WTC11 (cell line): ENCODE results near the gene ERC2. TPM values are rescaled to one million over a fixed set of nuclear protein-coding genes. Genes with fewer than 3 reads are reported as not detected.

ENCODE experiments used
- ATAC-seq: fragments of 200-7000 bp; cut with Tn5 transposase; 2 replicates; pipeline ENCODE4 v1.10.0; 2021; ENCODE audit warnings: mild to moderate bottlenecking, moderate library complexity
- CTCF ChIA-PET: fragments of 300-600 bp; sonication (Branson Sonifier 250); formaldehyde crosslinking; loops from one replicate; lab custom pipeline; 2021; ENCODE audit warnings: antibody characterized with exemption; lab: Charles Lee
- POLR2A ChIA-PET: fragments of 350-600 bp; sonication (Branson Sonifier 250); formaldehyde crosslinking; loops from one replicate; lab custom pipeline; 2021; ENCODE audit warnings: antibody characterized with exemption; lab: Charles Lee
- DNase-seq: peaks from one replicate; pipeline ENCODE4 v3.0.0; 2021; ENCODE audit warnings: low spot score
- H3K27ac Mint-ChIP-seq: 2 replicates; pipeline ENCODE4 v1.8.0; 2021; ENCODE audit warnings: mixed read lengths
- H3K27me3 Mint-ChIP-seq: 2 replicates; pipeline ENCODE4 v1.8.0; 2021; ENCODE audit warnings: low read depth, mild to moderate bottlenecking, moderate library complexity, mixed read lengths
- H3K36me3 Mint-ChIP-seq: 2 replicates; pipeline ENCODE4 v1.8.0; 2021; ENCODE audit warnings: mixed read lengths
- H3K4me1 Mint-ChIP-seq: 2 replicates; pipeline ENCODE4 v1.8.0; 2022; ENCODE audit warnings: mixed read lengths
- H3K4me3 Mint-ChIP-seq: 2 replicates; pipeline ENCODE4 v1.8.0; 2021; ENCODE audit warnings: mild to moderate bottlenecking, moderate library complexity, mixed read lengths
- H3K9me3 Mint-ChIP-seq: 2 replicates; pipeline ENCODE4 v1.8.0; 2021; ENCODE audit warnings: mixed read lengths
- AFF4 ChIP-seq: sonication (generic); formaldehyde crosslinking; IDR thresholded peaks from 2 replicates; pipeline ENCODE4 v1.8.1; 2023; ENCODE audit warnings: mild to moderate bottlenecking, missing genetic modification reagents, borderline replicate concordance
- ARID4B ChIP-seq: sonication (generic); formaldehyde crosslinking; IDR thresholded peaks from 2 replicates; pipeline ENCODE4 v1.8.0; 2023; ENCODE audit warnings: missing genetic modification reagents, mild to moderate bottlenecking, borderline replicate concordance
- ATF3 ChIP-seq: sonication (generic); formaldehyde crosslinking; conservative IDR thresholded peaks from 2 replicates; pipeline ENCODE4 v1.8.1; 2022; ENCODE audit warnings: mild to moderate bottlenecking, missing genetic modification reagents
- CBFB ChIP-seq: sonication (generic); formaldehyde crosslinking; IDR thresholded peaks from 2 replicates; pipeline ENCODE4 v1.8.1; 2022; ENCODE audit warnings: mild to moderate bottlenecking, low read depth, missing genetic modification reagents
- ELF4 ChIP-seq: sonication (generic); formaldehyde crosslinking; IDR thresholded peaks from 2 replicates; pipeline ENCODE4 v1.8.1; 2022; ENCODE audit warnings: low read depth, mild to moderate bottlenecking, moderate library complexity, missing genetic modification reagents
- ETV6 ChIP-seq: sonication (generic); formaldehyde crosslinking; IDR thresholded peaks from 2 replicates; pipeline ENCODE4 v1.8.1; 2022; ENCODE audit warnings: mild to moderate bottlenecking, missing genetic modification reagents
- IRF1 ChIP-seq: sonication (generic); formaldehyde crosslinking; IDR thresholded peaks from 2 replicates; pipeline ENCODE4 v1.8.0; 2023; ENCODE audit warnings: missing genetic modification reagents
- MXD4 ChIP-seq: fragments of 250-450 bp; sonication (Bioruptor Pico); IDR thresholded peaks from 2 replicates; pipeline ENCODE4 v1.8.0; 2021; ENCODE audit warnings: mild to moderate bottlenecking, moderate library complexity, borderline replicate concordance
- NFATC4 ChIP-seq: fragments of 250-450 bp; sonication (Bioruptor Pico); IDR thresholded peaks from 2 replicates; pipeline ENCODE4 v1.9.0; 2021; ENCODE audit warnings: mild to moderate bottlenecking
- NR1H2 ChIP-seq: sonication (generic); formaldehyde crosslinking; IDR thresholded peaks from 2 replicates; pipeline ENCODE4 v1.9.0; 2021; ENCODE audit warnings: mild to moderate bottlenecking, moderate library complexity, missing genetic modification reagents
- SMAD3 ChIP-seq: sonication (generic); formaldehyde crosslinking; IDR thresholded peaks from 2 replicates; pipeline ENCODE4 v1.8.0; 2022; ENCODE audit warnings: missing genetic modification reagents, mild to moderate bottlenecking, borderline replicate concordance
- SOX15 ChIP-seq: fragments of 250-450 bp; sonication (Bioruptor Pico); IDR thresholded peaks from 2 replicates; pipeline ENCODE4 v1.9.0; 2021; ENCODE audit warnings: mild to moderate bottlenecking
- TP53 ChIP-seq: sonication (generic); formaldehyde crosslinking; IDR thresholded peaks from 2 replicates; pipeline ENCODE4 v1.8.1; 2023; ENCODE audit warnings: mild to moderate bottlenecking, missing genetic modification reagents
- USF1 ChIP-seq: sonication (generic); formaldehyde crosslinking; IDR thresholded peaks from 2 replicates; pipeline ENCODE4 v1.8.0; 2022; ENCODE audit warnings: mild to moderate bottlenecking, missing genetic modification reagents
- ZMAT4 ChIP-seq: fragments of 250-450 bp; sonication (Bioruptor Pico); IDR thresholded peaks from 2 replicates; pipeline ENCODE4 v1.9.0; 2021; ENCODE audit warnings: mild to moderate bottlenecking
- ZNF281 ChIP-seq: sonication (generic); formaldehyde crosslinking; IDR thresholded peaks from 2 replicates; pipeline ENCODE4 v1.8.0; 2023; ENCODE audit warnings: mild to moderate bottlenecking, missing genetic modification reagents
- ZNF317 ChIP-seq: sonication (generic); formaldehyde crosslinking; IDR thresholded peaks from 2 replicates; pipeline ENCODE4 v1.8.1; 2023; ENCODE audit warnings: low read depth, mild to moderate bottlenecking, moderate library complexity, missing genetic modification reagents, borderline replicate concordance
- ZNF671 ChIP-seq: fragments of 250-450 bp; sonication (Bioruptor Pico); IDR thresholded peaks from 2 replicates; pipeline ENCODE4 v1.8.0; 2021; ENCODE audit warnings: mild to moderate bottlenecking
- total RNA-seq: library from RNA; stranded (reverse); gene quantifications from 3 replicates; pipeline ENCODE4 v1.2.3, GENCODE V29; 2021

The ERC2 gene
- total RNA-seq, 1 experiment from 2014 or later: 23.5 TPM

GRCh38 chr3:55774856-55775255 lies 693.4 kb downstream of the ERC2 start:
- Mint-ChIP-seq H3K9me3 (no peaks in the 10 kb centered on the region), H3K4me1 (peaks cover 9% of the 10 kb centered on the region), H3K4me3 (no peak overlapping the region), H3K36me3 (no peaks in the 10 kb centered on the region), H3K27ac (no peak overlapping the region), H3K27me3 (no peaks in the 10 kb centered on the region)
- CTCF ChIA-PET: no interaction called here
- ATAC-seq (no peak), DNase-seq (no peak)
- POLR2A ChIA-PET: no interaction called here
- no peak for TF ChIP-seq TP53 (CRISPR knock-in tag)
- no peak for TF ChIP-seq ARID4B
- no peak for TF ChIP-seq ETV6 (CRISPR knock-in tag)
- TF ChIP-seq ZNF671 (CRISPR knock-in tag): no peak
- TF ChIP-seq AFF4: no peak
- TF ChIP-seq USF1 (CRISPR knock-in tag): no peak
- TF ChIP-seq ZMAT4: no peak

- Mint-ChIP-seq H3K27ac (no peak overlapping the region), H3K4me1 (peaks cover 9% of the 10 kb centered on the region), H3K4me3 (no peak overlapping the region), H3K27me3 (no peaks in the 10 kb centered on the region), H3K9me3 (no peaks in the 10 kb centered on the region), H3K36me3 (no peaks in the 10 kb centered on the region)
- no peak for DNase-seq
- ATAC-seq: no peak
- POLR2A ChIA-PET: no interaction called here
- CTCF ChIA-PET: no interaction called here
- TF ChIP-seq NFATC4 (CRISPR knock-in tag) (no peak), ATF3 (no peak), NR1H2 (CRISPR knock-in tag) (no peak), ELF4 (no peak), MXD4 (CRISPR knock-in tag) (no peak), ARID4B (no peak), SOX15 (CRISPR knock-in tag) (no peak), ZNF281 (CRISPR knock-in tag) (no peak), IRF1 (CRISPR knock-in tag) (no peak), ZNF317 (CRISPR knock-in tag) (no peak), SMAD3 (CRISPR knock-in tag) (no peak), CBFB (no peak)
These were observed 696.8 kb downstream of the ERC2 start for GRCh38 chr3:55771503-55771902.
